NCI-H524 treated with DMSO at 0.1 percent for 48 hours (cell line): ENCODE measurements around the gene PIGR.

Source experiments
- DNase-seq: peaks from one replicate; lab custom pipeline; 2025; lab: John Stamatoyannopoulos, UW

Gene PIGR

GRCh38 chr1:206890125-206891060 is 55.9 kb downstream of the PIGR start:
- no peak for DNase-seq

DNA sequence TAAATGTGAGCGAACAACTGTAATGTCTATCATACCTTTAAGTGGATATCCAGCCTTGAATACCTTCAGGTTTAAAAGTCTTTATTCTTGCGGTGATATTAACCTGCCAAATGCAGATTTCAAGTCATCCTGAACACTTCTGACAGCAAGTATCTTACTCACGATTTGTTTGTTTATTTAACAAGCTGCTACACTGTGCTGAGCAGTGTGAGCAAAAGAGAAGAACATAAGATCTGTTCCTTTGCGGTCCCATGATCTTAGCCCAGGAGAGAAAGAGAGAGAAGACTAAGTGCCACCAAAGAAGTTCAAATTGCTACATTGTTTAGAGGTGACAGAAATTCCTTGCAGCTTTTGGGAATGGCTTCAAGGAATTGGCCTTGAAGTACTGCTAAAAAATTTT is 58.6 kb downstream of the PIGR start:
- no peak for DNase-seq

GRCh38 chr1:206886831-206887230 is 59.4 kb downstream of the PIGR start:
- DNase-seq, result no peak

GRCh38 chr1:206885341-206886060 is 60.8 kb downstream of the PIGR start:
- DNase-seq, result no peak

DNA sequence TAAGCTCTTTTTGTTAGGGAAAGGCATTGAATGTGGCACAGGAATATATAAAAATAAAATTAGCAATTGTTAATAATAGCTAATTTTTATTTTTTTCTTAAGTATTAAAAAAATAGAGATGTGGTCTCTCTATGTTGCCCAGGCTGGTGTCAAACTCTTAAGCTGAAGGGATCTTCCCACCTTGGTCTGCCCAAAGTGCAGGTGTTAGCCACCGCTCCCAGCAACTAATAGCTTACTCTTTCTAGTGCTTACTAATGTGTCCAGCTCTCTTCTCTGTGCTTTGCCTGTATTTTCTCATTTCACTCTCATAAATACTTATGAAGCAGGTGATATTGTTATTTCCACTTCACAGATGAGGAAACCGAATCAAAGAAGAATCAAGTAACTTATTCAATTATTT is 62.4 kb downstream of the PIGR start:
- DNase-seq, result no peak

GRCh38 chr1:206883160-206883559 is 63.1 kb downstream of the PIGR start:
- DNase-seq, result no peak

DNA sequence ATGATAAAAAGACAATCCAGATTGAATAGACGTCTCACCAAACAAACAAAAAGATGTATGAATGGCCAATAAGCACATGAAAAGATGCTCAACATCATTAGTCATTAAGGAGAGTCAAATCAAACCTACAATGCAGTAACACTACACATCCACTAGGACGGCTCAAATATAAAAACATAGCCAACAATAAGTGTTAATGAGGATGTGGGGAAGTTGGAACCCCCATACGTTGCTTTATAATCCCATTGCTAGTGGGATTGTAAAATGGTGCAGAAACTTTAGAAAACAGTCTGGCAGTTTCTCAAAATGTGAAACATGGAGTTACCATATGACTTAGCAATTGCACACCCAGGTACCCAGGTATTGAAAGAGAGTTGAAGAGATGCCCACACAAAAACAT is 63.7 kb downstream of the PIGR start:
- DNase-seq, result no peak

- DNase-seq, result no peak
Observed at GRCh38 chr1:206880314-206880713, 66.0 kb downstream of the PIGR start.
